Posterior vena cava (tissue), 2 donors: Measurements from ENCODE around the gene NR2F2. TPM values are rescaled to one million over a fixed set of nuclear protein-coding genes. Genes with fewer than 3 reads are reported as not detected.
A peak's percentile ranks its signal among the peaks of the same experiment; 100 is the strongest.

Source experiments
- DNase-seq: peaks from one replicate; pipeline ENCODE4 v3.0.0-alpha.2; 2020; ENCODE audit warnings: low spot score
- intact Hi-C, 2 donors: fragments of 100-400 bp; cut with DNase I; formaldehyde crosslinking; loops; one replicate each; pipeline versions ENCODE4 v1.14.1 to v1.14.2; 2022 to 2023
- total RNA-seq, 2 donors: library from RNA; stranded (reverse); fragmentation: NEBNext Ultra II Directional; extraction: Animal tissue kit (Norgen Biotek cat#: 25700); gene quantifications; one replicate each; pipeline ENCODE4 v1.2.1, GENCODE V29; 2021
- donor health status: DM: yes; HTN: yes; CAD: no.
- donor health status: DM: yes; HTN: yes; CAD: no.

The NR2F2 gene
- total RNA-seq, 2 donors from 2014 or later: 208 to 213 TPM

DNA sequence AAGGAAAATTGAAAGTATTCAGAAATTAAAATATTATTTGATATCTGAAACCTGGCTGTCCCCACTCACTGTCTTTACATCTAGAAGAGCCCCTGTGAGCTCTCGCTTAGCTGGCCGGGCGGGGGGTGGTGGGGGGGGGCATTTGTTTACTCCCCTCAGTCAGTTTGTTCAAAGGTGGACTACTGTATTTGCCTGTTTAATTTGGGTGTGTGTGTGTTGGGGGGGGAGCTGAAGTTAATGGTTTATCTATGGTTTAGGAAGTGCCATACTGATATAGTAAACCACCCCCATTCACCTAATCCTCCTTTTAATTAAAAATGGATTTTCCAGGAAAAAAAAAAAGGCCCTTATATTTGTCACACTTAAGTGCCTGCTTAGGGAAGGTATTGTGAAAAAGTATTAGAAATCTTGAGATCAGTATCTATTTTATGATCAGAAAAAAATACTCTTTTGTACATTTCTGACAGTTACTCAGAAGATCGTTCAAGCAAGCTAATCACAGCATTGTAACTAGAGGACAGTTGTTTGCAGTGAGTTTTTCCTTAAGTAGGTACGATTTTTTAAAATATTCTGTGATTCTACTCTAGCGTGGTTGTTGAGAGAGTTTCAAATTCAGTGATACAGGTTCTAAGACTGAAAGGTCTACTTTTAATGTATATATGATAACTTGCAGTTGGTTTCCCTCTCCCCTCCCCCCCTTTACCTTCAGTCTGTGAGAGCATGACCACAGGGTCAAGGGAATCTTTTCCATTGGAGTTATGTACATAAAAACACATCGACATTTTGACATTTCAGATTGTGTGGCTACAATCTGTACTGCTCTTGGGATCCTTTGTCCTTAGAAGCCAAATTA, 8.5 kb downstream of the NR2F2 start:
- no peak for DNase-seq
- intact Hi-C loops: loop anchor here (10.0 kb wide), 1 partner anchor 864 kb away; no protein-coding TSS in a partner anchor

GRCh38 chr15:96339619-96340347, 9.3 kb downstream of the NR2F2 start:
- no peak for DNase-seq
- intact Hi-C loops: loop anchor here (10.0 kb wide), 4 partner anchors 725 to 1165 kb away; no protein-coding TSS in a partner anchor

DNA sequence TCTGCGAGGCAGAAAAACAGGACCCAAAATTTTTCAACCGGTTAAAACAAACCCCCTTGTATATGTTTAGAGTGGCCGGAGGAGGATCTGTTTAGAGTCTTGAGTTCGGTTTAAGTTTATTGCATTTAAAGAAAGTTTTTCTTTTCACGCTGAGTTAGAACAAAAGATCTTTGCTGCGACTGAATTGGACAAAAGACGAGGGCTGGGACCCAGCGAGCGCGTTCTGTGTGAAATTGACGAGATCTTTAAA, 9.8 kb downstream of the NR2F2 start:
- intact Hi-C loops: loop anchor here (10.0 kb wide), 3 partner anchors 725 to 1165 kb away; no protein-coding TSS in a partner anchor
- no peak for DNase-seq

GRCh38 chr15:96340598-96341512, 10.4 kb downstream of the NR2F2 start:
- intact Hi-C loops: loop anchor here (10.0 kb wide), 3 partner anchors 726 to 1166 kb away; no protein-coding TSS in a partner anchor
- peak; percentile 81 for DNase-seq

GRCh38 chr15:96341513-96342405, 11.3 kb downstream of the NR2F2 start:
- DNase-seq: peak; percentile 76
- intact Hi-C loops: loop anchor here (10.0 kb wide), 3 partner anchors 727 to 1167 kb away; no protein-coding TSS in a partner anchor

- intact Hi-C loops: loop anchor here (10.0 kb wide), 3 partner anchors 728 to 1168 kb away; no protein-coding TSS in a partner anchor
- peak; percentile 68 for DNase-seq
Observed at GRCh38 chr15:96342406-96343112, 12.1 kb downstream of the NR2F2 start.

- intact Hi-C loops: loop anchor here (10.0 kb wide), 3 partner anchors 729 to 1169 kb away; no protein-coding TSS in a partner anchor
- DNase-seq: peak; percentile 77
Observed at GRCh38 chr15:96343113-96344059, 12.9 kb downstream of the NR2F2 start.

DNA sequence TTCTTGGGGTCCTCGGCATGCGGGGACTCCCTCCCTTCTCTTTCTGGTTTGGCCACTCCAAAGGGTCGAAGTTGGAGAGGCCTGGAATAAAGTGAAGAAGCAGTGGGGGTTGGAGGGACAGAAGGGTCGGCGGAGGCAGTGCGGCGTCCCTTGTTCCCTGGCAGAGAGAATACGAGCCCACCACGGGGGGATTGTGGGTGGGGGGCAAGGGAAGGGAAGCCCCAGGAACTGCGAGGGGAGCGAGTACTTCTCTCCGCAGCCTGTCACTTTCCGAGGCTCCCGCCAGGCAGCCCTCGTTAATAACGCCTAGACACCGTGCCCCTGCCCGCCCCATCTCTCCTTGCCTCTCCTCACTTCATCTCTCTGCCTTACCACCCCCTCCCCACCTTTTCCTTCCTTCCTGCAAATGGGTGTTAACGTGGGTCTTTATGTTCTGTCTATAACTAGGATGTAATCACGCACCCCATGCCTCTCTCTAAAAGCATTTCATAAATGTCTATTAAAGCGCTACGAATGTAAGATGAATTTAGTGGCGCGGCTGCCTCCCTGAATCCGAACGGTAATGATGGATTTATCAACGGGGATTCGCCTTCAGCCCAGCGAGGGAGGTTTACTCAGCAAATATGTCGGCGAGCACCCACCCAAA, 13.7 kb downstream of the NR2F2 start:
- intact Hi-C loops: loop anchor here (10.0 kb wide), 3 partner anchors 729 to 1169 kb away; no protein-coding TSS in a partner anchor
- peak; percentile 74 for DNase-seq

GRCh38 chr15:96344706-96345559, 14.4 kb downstream of the NR2F2 start:
- peak; percentile 75 for DNase-seq
- intact Hi-C loops: loop anchor here (10.0 kb wide), 3 partner anchors 730 to 1170 kb away; no protein-coding TSS in a partner anchor

- DNase-seq: peak; percentile 95
- intact Hi-C loops: loop anchor here (10.0 kb wide), 3 partner anchors 731 to 1171 kb away; no protein-coding TSS in a partner anchor
Observed at GRCh38 chr15:96345560-96346399, 15.3 kb downstream of the NR2F2 start.

GRCh38 chr15:96346409-96346970, 16.0 kb downstream of the NR2F2 start:
- no peak for DNase-seq
- intact Hi-C loops: loop anchor here (10.0 kb wide), 3 partner anchors 732 to 1172 kb away; no protein-coding TSS in a partner anchor

DNA sequence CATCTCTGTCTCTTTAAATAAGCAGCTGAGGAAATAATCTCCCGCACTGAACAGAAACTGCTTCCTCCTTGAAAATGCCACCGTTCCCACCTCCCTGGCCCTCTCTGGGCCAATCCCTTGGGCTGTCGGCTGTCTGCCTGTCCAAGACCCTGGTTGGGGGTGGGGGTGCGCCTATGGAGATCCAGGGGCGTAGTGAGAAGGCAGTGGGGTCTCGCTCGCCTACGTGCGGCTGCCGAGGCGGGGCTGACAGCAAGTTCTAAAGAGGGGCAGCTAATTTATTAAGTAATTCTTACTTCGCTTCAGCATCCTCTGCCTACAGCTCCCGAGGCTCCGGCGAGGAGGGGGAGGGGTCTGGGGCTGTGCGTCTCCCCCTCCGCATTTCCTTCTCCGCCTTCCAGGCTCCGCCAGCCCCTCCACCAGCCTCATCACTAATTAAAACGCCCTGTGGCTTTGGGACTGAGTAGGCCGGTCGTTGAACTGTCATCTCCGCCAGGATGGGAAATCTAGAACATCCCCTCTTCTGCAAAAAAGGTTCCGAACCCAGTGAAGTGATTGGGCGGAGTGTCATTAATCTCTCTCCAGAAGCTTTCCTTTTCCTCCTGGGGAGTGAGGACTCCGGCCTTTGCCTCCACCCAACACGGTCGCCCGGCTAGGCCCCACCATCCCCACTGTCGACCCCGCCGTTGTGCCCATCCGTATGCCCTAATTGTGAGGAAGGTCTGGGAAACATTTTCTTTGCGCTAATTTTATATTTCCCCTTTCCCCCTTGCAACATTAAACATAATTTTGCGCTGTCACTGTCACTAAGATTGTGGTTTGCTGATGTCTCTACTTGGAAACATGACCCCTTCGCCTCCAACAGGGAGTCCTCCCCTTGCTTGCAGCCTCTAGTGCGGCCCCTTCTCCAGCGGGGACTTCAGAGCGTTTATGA, 16.9 kb downstream of the NR2F2 start:
- intact Hi-C loops: loop anchor here (10.0 kb wide), 3 partner anchors 733 to 1173 kb away; no protein-coding TSS in a partner anchor
- DNase-seq: peak; percentile 87
